HG03039 (cell line): ENCODE data around the gene CDADC1.
"Not testable (repeated sequence)": the region's sequence is repeated elsewhere in the genome, so short reads cannot be mapped to it uniquely, and the experiment has no call there.

Experiments
- ATAC-seq: cut with Tn5 transposase; IDR thresholded peaks from one replicate; pipeline ENCODE4 v1.9.1; 2021; ENCODE audit warnings: mild to moderate bottlenecking, moderate library complexity; ENCODE audit not compliant: unreplicated experiment

Gene CDADC1

GRCh38 chr13:49292742-49293486 is 45.2 kb downstream of the CDADC1 start:
- no peak for ATAC-seq

GRCh38 chr13:49294723-49295122 is 47.0 kb downstream of the CDADC1 start:
- not testable (repeated sequence) for ATAC-seq

GRCh38 chr13:49295244-49295643 is 47.5 kb downstream of the CDADC1 start:
- ATAC-seq: no peak

DNA sequence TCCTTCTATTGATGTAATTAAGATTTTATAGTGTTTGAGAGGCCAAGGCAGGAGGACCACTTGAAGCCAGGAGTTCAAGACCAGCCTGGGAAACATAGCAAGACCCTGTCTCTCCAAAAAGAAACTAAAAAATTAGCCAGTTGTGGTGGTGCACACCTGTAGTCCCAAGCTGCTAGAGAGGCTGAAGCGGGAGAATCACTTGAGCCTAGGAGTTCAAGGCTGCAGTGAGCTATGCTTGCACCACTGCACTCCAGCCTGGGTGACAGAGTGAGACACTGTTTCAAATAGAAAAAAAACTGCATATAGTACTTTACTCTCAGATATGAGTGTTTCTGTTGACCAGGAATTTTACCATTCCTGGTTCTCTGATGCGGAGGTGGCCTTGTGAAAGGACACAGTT is 48.9 kb downstream of the CDADC1 start:
- ATAC-seq: no peak

DNA sequence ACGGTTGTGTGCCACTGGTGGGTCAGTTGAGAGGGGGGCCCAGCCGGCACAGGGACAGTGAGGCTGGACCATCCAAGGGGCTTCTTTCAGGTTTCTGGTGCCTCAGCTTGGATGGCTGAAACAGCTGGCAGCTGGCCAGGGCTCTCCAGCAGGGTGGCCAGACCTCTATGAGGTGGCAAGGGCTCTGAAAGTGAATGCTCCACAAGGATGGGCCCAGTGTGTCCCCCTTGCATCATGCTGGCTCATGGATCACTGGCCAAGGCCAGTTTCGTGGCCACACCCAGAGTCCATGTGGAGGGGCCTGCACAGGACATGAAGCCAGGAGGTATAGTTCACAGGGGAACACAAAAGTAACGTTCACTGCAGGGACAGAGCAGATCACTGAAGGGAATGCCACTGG is 49.6 kb downstream of the CDADC1 start:
- ATAC-seq: no peak

DNA sequence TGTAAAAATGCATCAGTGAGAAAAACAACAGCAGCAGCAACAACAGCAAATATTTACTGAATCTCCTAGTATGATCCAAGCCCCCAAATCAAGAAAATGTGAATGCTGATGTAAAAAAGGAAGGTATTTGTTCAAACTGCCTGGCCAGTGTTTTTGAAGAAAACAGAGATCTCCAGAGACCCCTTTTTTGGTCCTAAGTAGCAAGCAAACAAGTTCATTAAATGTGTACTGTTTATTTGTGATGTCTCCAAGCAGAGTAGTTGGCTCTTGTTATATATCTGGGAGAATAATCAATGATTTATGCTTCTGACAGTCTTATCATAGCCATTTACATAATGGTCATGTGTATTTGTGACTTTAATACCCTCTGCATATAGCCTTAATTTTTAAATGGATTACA is 50.7 kb downstream of the CDADC1 start:
- no peak for ATAC-seq

GRCh38 chr13:49298903-49299605 is 51.3 kb downstream of the CDADC1 start:
- ATAC-seq: no peak

GRCh38 chr13:49300276-49300675 is 52.6 kb downstream of the CDADC1 start:
- no peak for ATAC-seq

GRCh38 chr13:49300739-49301589 is 53.2 kb downstream of the CDADC1 start:
- ATAC-seq: peak; percentile 79

- ATAC-seq: no peak
Measured at GRCh38 chr13:49302222-49302621, 54.5 kb downstream of the CDADC1 start.

DNA sequence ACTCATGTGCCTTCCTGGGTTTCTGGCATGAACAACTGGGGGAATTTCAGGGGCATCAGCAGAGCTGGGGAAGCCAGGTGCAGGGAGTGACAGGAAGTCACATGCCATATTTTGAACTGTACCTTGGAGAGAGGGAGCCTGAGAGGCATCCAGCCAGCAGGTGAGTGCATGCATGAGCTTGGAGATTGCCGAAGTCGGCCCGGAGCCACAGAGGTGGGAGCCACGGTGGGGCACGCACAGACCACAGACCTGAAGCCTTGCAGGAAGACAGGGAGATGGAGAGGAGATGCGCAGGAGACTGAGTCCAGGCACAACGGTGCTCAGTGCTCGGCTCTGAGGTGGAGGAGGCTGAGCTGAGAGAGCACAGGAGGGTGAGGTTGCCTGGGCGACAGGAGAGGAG is 55.1 kb downstream of the CDADC1 start:
- ATAC-seq: no peak

- ATAC-seq: no peak
Measured at GRCh38 chr13:49303533-49304252, 56.0 kb downstream of the CDADC1 start.

DNA sequence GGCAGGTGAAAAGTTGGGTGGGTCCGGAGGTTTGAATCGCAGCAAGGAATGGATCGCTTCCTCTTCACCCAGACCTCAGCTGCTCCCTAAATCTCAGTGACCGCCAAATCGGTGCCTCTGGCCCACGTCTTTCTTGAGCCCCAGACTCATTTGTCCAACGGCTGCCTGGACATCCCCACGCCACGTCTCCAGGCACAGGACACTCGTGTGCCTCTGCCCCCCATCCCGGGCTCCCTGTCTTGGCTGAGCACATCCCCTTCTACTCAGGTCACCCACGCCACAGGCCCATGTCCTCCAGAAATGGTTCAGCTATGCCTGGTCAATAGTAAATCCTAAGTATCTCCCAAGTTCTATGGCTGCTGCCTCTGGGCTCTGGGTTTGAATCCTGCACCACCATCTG is 56.6 kb downstream of the CDADC1 start:
- no peak for ATAC-seq

- ATAC-seq: no peak
Measured at GRCh38 chr13:49304763-49305700, 57.3 kb downstream of the CDADC1 start.

DNA sequence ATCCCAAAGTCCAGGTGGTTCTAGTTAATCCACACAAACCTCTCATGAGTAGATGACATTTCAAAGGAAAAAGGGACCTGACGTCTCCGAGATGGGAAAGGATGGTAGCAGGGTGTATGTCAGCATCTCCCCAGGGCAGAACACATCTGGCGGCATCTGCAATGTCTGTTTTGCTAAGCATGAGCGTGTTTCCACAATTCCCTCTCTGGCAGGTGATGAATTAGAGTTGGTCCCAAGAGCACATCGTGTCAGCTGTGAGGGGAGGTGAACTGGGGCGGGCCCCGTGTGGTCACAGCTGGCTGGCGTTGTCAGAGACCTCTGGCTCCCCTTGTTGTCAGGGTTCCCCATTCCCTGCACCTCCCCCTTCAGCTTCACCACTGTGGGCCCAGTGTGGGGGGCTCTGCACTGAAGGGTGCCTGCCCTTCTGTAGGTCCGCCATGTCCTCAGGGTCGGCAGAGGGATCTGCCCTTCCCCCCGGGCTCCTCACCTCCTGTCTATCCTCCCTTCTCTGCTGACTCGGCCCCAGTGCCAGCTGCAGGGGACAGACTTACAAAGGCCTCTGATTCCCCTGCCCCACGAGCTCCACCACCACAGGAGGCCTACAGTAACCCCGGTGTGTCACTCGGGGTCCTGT is 58.2 kb downstream of the CDADC1 start:
- no peak for ATAC-seq

DNA sequence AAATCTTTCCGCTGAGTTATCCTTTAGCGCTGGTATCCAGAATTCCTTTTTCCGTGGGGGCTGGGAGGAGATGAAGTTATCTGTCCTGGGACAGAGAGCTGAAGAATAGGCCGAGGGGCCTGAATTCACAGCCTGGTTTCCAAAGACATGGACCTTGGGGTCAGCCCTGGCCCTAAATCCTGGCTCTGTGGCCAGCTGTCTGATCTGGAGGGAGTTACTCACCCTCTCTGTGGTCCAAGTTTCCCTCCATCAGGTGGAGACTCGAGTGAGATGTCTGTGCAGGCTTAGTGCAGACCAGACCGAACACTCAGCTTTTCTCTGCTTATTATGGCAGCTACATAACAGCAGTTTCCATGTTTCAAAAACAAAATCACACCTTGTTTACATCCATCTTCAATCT is 59.6 kb downstream of the CDADC1 start:
- ATAC-seq: no peak

DNA sequence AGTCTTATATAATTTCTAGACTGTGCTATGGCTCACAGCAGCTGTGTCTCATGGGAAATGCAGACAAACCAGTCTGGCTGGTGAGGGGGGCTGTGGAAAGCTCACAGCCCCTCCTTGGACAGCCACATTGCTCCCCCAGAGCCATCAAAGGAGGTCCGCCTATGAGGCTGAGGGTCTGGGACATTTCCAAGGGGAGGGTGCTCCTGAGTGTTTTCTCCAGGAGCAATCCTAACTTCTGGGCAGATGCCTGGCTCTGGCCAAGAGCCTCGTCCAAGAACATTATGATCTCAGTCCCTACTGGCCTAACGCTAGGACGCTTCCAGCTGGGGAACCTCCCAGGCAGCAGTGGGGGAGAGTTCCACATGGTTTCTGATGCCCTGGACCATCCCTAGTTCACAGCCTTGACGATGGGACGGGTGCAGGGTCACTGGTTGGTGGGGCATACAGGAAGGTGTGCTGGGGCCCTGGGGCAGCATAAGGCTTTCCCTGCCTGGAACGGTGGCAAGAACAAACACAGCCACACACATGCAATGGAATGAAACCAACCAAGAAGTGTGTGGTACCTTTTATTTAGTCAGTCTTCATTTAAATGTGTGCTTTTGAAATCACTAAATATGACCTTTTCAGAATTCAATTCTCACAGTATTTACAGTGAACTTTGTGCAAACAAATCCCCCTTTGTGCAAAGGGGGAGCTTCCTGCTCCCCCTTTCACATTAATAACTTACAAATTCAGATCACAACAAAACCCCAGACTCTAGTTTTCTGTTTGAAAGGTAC is 60.6 kb downstream of the CDADC1 start:
- no peak for ATAC-seq

- no peak for ATAC-seq
Measured at GRCh38 chr13:49308921-49309408, 61.2 kb downstream of the CDADC1 start.
